ENCODE results near the gene B4GALT1.

Gene B4GALT1

GRCh38 chr9:33139421-33140228 is 27.5 kb downstream of the B4GALT1 start:
- no peak for DNase-seq (ENCODE audit: low read depth)

- no peak for DNase-seq (ENCODE audit: low read depth)
Measured at GRCh38 chr9:33138768-33139167, 28.4 kb downstream of the B4GALT1 start.

DNA sequence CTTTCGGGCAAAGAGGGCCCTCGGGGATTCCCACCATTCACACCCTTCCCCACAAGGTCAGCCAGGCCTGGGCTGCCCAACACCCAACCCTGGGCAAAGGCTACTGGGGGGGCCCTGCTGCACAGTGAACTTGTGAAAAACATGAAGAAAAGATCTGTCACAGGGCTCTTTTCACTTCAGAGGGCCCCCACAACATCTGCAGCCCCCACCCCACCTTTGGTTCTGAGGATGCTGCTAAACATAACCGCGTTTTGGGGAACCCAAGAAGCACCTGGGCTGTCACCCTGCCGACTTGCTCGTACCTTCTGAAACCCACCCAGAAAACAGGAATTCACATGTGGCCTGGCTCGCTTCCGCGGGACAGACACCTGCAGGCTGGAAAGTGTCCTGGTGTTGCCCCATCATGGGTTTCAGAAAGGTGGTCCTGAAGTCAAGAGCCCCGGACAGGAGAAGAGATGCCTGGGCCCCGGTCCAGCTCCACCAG is 29.3 kb downstream of the B4GALT1 start:
- no peak for DNase-seq (ENCODE audit: low read depth)

DNA sequence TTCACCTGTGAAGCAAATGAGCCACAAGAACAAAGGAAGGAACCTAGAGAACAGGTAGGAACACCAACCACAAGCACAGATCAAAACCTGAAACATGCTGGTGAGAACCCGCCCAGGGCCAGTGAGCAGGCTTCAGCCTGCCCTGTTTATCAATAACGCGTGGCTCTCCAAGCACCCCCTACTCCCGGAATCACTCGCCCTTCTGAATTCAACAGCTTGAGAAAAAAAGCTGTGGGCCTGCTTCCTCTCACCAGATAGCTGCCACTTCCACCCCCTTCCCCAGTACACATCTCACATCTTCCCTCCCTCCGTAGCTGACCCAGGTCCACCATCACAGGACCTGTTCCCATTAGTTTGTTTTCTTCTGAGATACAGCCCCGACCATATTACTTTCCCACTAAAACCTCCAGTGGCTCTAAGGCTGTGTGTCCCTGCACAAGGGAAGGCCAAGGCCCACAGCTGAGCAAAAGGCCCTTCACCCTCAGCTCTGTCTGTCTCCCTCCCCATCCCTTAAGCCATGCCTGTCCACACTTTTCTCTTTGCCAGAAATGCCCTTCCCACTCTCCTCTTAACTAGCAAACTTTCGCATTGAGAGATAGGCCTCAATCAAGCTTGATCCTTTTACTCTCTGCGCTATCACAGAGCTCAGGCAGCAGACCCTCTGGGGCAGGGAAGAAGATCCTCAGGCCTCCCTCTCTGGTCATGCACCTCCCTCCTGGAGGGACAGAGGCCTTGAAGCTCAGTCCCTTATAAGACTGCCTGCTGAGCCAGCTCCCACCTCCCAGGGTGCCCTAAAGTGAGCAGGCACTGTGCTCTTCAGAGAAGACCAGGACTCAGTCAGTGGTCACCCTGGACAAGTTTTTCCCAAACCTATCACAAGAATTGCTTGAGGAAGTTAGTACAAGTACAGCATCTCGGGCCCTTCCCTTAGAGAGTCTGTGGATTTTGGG is 30.1 kb downstream of the B4GALT1 start:
- DNase-seq (ENCODE audit: low read depth): no peak

- DNase-seq (ENCODE audit: low read depth): no peak
Measured at GRCh38 chr9:33135470-33135958, 31.6 kb downstream of the B4GALT1 start.

GRCh38 chr9:33135031-33135461 is 32.1 kb downstream of the B4GALT1 start:
- no peak for DNase-seq (ENCODE audit: low read depth)

DNA sequence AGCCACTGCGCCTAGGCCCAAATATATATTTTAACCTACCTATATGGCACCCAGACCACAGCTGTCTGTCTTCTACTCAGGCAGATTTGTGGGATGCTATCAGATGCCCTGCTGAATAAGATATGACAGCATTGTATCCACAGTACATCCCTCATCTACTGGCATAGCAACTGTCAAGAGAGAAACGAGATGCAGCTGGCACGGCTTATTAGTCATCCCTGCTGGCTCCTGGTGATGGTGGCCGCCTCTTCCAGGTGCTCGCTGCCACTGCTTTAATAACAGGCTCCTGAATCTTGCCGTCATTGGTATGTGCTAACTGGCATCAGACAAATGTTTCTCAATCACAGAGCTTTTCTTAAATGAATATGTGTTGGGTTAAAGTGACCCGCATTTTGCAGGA is 34.0 kb downstream of the B4GALT1 start:
- DNase-seq (ENCODE audit: low read depth): no peak

DNA sequence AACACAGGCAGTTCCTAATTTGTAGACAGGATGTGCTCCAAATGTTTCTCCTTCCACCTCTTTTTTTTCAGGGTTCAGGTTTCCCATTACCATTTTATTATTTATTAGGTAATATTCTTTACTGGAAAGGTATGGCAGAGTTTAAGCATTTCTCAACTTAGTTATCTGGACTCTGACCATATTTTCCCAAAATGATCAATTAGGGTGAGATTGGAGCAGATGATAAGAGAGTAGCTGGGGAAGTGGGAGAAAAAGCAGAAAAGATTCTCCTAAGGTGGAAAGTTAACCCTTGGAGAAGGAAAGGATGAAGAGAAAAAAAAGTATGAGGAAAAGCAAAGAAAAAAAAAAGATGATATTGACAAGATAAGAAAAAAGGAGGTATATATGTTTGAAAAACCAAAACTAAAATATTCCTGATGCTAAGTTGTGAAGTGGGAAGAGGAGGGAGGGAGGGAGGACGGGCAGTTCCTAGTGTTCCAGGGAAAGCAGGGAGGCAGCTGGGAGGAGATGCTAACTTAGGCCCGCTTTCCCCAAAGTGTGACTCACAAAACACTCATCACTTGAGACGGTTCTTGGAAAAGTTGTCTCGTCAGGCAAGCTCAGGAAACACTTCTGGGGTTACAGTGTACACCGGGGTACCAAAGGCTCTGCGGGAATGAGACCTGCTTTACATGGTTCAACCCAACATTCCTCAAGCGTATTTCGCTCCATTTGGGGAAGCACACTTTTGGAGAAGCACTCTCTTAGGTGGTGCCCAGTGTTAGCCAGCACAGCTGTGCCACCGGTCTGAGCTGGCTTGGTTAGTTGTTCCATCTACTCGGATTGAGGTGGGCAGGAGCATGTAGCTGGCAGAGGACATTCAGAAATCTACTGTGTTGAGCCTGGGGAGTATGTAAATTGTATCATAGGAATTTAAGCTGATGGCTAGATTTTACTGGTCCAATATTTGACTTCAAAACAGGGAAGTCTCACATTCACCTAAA is 35.1 kb downstream of the B4GALT1 start:
- DNase-seq (ENCODE audit: low read depth): no peak

- no peak for DNase-seq (ENCODE audit: low read depth)
Measured at GRCh38 chr9:33130961-33131789, 36.0 kb downstream of the B4GALT1 start.

GRCh38 chr9:33129886-33130881 is 37.0 kb downstream of the B4GALT1 start:
- no peak for DNase-seq (ENCODE audit: low read depth)

- DNase-seq (ENCODE audit: low read depth): no peak
Measured at GRCh38 chr9:33129251-33129885, 37.8 kb downstream of the B4GALT1 start.

GRCh38 chr9:33128570-33128969 is 38.6 kb downstream of the B4GALT1 start:
- no peak for DNase-seq (ENCODE audit: low read depth)

DNA sequence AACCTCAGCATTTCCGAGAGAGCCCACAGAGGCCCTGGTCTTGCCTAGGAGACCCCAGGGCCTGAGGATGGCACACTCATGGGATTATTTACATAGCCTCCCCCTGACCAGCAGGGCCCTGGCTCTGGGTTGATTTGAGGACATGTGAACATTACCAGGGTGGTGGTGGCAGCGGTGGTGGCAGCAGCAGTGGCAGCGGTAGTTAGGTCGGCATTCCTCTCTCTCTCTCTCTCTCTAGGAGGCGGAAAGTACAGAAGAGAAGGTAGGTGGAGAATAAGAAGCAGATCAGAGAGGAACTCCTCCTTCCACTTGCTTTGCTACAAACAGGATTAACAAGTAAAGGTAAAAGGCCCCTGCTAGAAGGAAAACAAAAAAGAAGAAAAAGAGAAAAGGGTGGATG is 39.3 kb downstream of the B4GALT1 start:
- DNase-seq (ENCODE audit: low read depth): no peak

DNA sequence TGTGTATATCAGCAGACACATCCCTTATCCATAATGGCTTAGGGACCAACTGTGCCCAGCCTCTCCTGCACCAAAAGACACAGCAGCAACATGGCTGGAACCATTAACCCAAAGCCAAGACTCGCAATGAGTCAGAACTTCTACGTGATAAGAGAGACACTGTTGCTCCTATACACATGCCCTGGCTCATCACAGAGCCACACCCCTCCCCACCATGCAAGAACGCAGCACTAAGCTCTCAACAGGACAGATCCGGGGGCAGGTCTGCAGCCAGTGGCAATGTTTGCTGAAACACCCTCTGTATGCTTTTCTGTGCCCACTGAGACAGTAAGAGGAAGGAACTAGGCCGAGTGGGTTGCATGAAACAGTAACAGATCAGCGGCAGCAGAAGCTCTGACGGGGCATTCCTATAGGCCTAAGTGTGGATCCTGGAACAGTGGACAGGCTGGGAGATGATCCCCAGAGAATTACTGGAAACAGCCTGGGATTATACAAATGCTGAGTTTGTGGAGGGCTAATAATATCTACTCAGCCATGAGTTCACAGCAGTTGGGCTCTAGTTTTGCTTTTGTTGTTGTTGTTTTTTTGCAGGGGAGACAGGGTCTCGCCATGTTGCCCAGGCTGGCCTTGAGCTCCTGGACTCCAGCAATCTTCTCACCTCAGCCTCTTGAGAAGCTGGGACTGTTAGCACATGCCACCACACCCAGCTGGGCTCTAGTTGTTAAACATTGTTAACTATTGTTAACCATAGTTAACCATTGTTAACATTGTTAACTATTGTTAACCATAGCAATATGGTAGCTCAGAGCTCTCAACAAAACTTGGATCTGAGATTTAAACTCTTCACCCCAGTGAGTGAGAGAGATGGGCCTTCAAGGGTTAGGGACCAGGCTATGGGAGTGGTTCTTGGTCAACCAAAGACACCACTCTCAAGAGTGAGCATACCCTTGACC is 41.0 kb downstream of the B4GALT1 start:
- DNase-seq (ENCODE audit: low read depth): no peak

- no peak for DNase-seq (ENCODE audit: low read depth)
Measured at GRCh38 chr9:33125461-33125860, 41.7 kb downstream of the B4GALT1 start.

DNA sequence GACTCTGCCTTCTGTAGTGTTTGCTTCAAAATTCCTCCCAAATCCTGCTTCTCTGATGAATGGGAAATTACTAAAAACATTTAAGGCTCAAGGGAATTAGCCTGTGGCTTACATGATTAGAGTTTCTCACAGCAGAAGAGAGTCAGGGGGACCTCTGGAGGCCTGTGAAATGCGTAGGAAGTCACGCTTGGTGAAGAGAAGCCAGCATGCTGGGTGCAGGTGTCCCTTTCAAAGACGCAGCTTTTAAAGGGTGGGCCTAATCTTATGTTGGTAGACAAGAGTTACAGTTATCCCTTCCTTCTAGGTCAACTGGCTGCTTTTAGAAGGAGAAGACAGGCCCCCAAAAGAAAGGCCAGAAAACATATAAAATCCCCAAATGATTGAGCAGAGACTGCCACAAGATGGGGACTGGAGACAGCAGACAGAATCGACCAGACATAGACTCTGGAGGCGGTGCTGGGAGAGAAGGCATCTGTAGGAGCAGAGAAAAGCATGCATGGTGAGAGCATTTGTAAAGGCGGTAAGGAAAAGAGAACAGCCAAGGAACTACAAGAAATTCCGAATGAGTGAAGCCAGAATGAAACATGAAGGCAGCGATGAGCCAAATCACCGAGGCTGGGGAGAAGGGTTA is 42.3 kb downstream of the B4GALT1 start:
- DNase-seq (ENCODE audit: low read depth): no peak

- no peak for DNase-seq (ENCODE audit: low read depth)
Measured at GRCh38 chr9:33124046-33124445, 43.1 kb downstream of the B4GALT1 start.
